GM20000 (cell line): Measurements from ENCODE around the gene MAN1A1.
"Not testable (repeated sequence)": the region's sequence is repeated elsewhere in the genome, so short reads cannot be mapped to it uniquely, and the experiment has no call there.

Experiments used
- DNase-seq: peaks from one replicate; pipeline ENCODE4 v3.0.0; 2012; ENCODE audit warnings: low spot score
- CTCF ChIP-seq: IDR thresholded peaks from 2 replicates; pipeline ENCODE4 v1.5.1; 2012; ENCODE audit warnings: mild to moderate bottlenecking, control low read depth; ENCODE audit errors: extremely low read depth, missing control alignments

MAN1A1 gene

GRCh38 chr6:119161438-119161837 is 188.1 kb downstream of the MAN1A1 start:
- TF ChIP-seq CTCF = no peak
- DNase-seq = no peak

GRCh38 chr6:119160911-119161310 is 188.7 kb downstream of the MAN1A1 start:
- no peak for TF ChIP-seq CTCF
- DNase-seq = no peak

- no peak for TF ChIP-seq CTCF
- DNase-seq = no peak
Measured at GRCh38 chr6:119158057-119158848, 191.3 kb downstream of the MAN1A1 start.

- DNase-seq = no peak
- TF ChIP-seq CTCF = no peak
Measured at GRCh38 chr6:119157506-119157815, 192.1 kb downstream of the MAN1A1 start.

GRCh38 chr6:119156757-119157505 is 192.6 kb downstream of the MAN1A1 start:
- no peak for DNase-seq
- TF ChIP-seq CTCF = no peak

- DNase-seq = not testable (repeated sequence)
Measured at GRCh38 chr6:119156082-119156481, 193.5 kb downstream of the MAN1A1 start.

- TF ChIP-seq CTCF = no peak
- DNase-seq = no peak
Measured at GRCh38 chr6:119152187-119152586, 197.4 kb downstream of the MAN1A1 start.
